HepG2 (cell line): ENCODE results near the gene TXNRD2. TPM values are rescaled to one million over a fixed set of nuclear protein-coding genes. Genes with fewer than 3 reads are reported as not detected.

Experiments used
- ATF6 ChIP-seq: sonication (generic); formaldehyde crosslinking; conservative IDR thresholded peaks from 2 replicates; pipeline ENCODE4 v1.4.0; 2020; ENCODE audit warnings: missing genetic modification reagents
- CBX5 ChIP-seq: sonication (generic); formaldehyde crosslinking; IDR thresholded peaks from 2 replicates; pipeline ENCODE4 v1.4.0; 2020; ENCODE audit warnings: missing genetic modification reagents, borderline replicate concordance
- EHMT2 ChIP-seq: fragments of 200-600 bp; sonication (generic); IDR thresholded peaks from 2 replicates; pipeline ENCODE4 v1.7.0; 2017; ENCODE audit warnings: antibody characterized with exemption, low read depth, low read length, borderline replicate concordance
- FOXJ3 ChIP-seq: sonication (generic); formaldehyde crosslinking; IDR thresholded peaks from 2 replicates; pipeline ENCODE4 v1.4.0; 2020; ENCODE audit warnings: missing genetic modification reagents, mild to moderate bottlenecking, borderline replicate concordance
- GATA4 ChIP-seq: sonication (generic); IDR thresholded peaks from 2 replicates; pipeline ENCODE4 v1.6.1; 2016; ENCODE audit warnings: antibody characterized with exemption, low read depth, borderline replicate concordance
- REL ChIP-seq: sonication (generic); formaldehyde crosslinking; conservative IDR thresholded peaks from 2 replicates; pipeline ENCODE4 v1.8.0; 2022; ENCODE audit warnings: mild to moderate bottlenecking, missing genetic modification reagents, moderate library complexity
- SALL1 ChIP-seq: sonication (generic); formaldehyde crosslinking; IDR thresholded peaks from 2 replicates; pipeline ENCODE4 v1.8.0; 2022; ENCODE audit warnings: mild to moderate bottlenecking, missing genetic modification reagents
- SMARCC2 ChIP-seq: fragments of 450-650 bp; IDR thresholded peaks from 2 replicates; pipeline ENCODE4 v1.6.1; 2017; ENCODE audit warnings: antibody characterized with exemption, mild to moderate bottlenecking
- SMARCE1 ChIP-seq: fragments of 450-650 bp; IDR thresholded peaks from 2 replicates; pipeline ENCODE4 v1.6.1; 2017; ENCODE audit warnings: borderline replicate concordance
- SP2 ChIP-seq: sonication (generic); formaldehyde crosslinking; IDR thresholded peaks from 2 replicates; pipeline ENCODE4 v1.5.1; 2020; ENCODE audit warnings: mild to moderate bottlenecking, missing genetic modification reagents
- SRSF4 ChIP-seq: fragments of 200-400 bp; formaldehyde crosslinking; IDR thresholded peaks from one replicate; pipeline ENCODE4 v1.6.1; 2018; ENCODE audit warnings: mild to moderate bottlenecking, low read depth, low read length, moderate library complexity; ENCODE audit not compliant: poor library complexity, severe bottlenecking
- TAF15 ChIP-seq: fragments of 200-400 bp; formaldehyde crosslinking; IDR thresholded peaks from one replicate; pipeline ENCODE4 v1.6.1; 2018; ENCODE audit warnings: mild to moderate bottlenecking, low read depth, low read length; ENCODE audit not compliant: poor library complexity, severe bottlenecking
- TARDBP ChIP-seq: sonication (generic); formaldehyde crosslinking; IDR thresholded peaks from 2 replicates; pipeline ENCODE4 v1.8.0; 2022; ENCODE audit warnings: mild to moderate bottlenecking, missing genetic modification reagents
- TFAP4 ChIP-seq: sonication (generic); IDR thresholded peaks from 2 replicates; pipeline ENCODE4 v1.6.1; 2016; ENCODE audit warnings: low read depth, borderline replicate concordance
- TOPORS ChIP-seq: sonication (generic); formaldehyde crosslinking; IDR thresholded peaks from 2 replicates; pipeline ENCODE4 v1.8.0; 2023; ENCODE audit warnings: mild to moderate bottlenecking, missing genetic modification reagents
- YEATS2 ChIP-seq: sonication (generic); formaldehyde crosslinking; IDR thresholded peaks from 2 replicates; pipeline ENCODE4 v1.4.0; 2020; ENCODE audit warnings: missing genetic modification reagents, borderline replicate concordance
- ZC3H4 ChIP-seq: sonication (generic); formaldehyde crosslinking; IDR thresholded peaks from 2 replicates; pipeline ENCODE4 v1.4.0; 2020; ENCODE audit warnings: missing genetic modification reagents, borderline replicate concordance
- ZNF121 ChIP-seq: sonication (generic); formaldehyde crosslinking; IDR thresholded peaks from 2 replicates; pipeline ENCODE4 v1.5.0; 2020; ENCODE audit warnings: mild to moderate bottlenecking, missing genetic modification reagents
- ZNF136 ChIP-seq: sonication (generic); formaldehyde crosslinking; IDR thresholded peaks from 2 replicates; pipeline ENCODE4 v1.8.1; 2022; ENCODE audit warnings: low read depth, mild to moderate bottlenecking, moderate library complexity, missing genetic modification reagents
- ZNF350 ChIP-seq: sonication (generic); formaldehyde crosslinking; IDR thresholded peaks from 2 replicates; pipeline ENCODE4 v1.4.0; 2020; ENCODE audit warnings: mild to moderate bottlenecking, low read depth, missing genetic modification reagents, borderline replicate concordance
- ZNF432 ChIP-seq: sonication (generic); formaldehyde crosslinking; IDR thresholded peaks from 2 replicates; pipeline ENCODE4 v1.5.0; 2020; ENCODE audit warnings: missing genetic modification reagents, mild to moderate bottlenecking, borderline replicate concordance
- ZNF512B ChIP-seq: sonication (generic); formaldehyde crosslinking; IDR thresholded peaks from 2 replicates; pipeline ENCODE4 v1.5.1; 2020; ENCODE audit warnings: missing genetic modification reagents, mild to moderate bottlenecking, borderline replicate concordance
- ZNF784 ChIP-seq: sonication (generic); formaldehyde crosslinking; IDR thresholded peaks from 2 replicates; pipeline ENCODE4 v1.5.1; 2020; ENCODE audit warnings: missing genetic modification reagents, mild to moderate bottlenecking, borderline replicate concordance
- polyA plus RNA-seq, 8 experiments: library from polyadenylated mRNA; depleted of rRNA in 3 of 8; stranded (reverse) in 7 of 8; unstranded in 1 of 8; fragments of >200 nt; fragmentation: Illumina TruSeq in 4 of 8; extraction: Trizol in 4 of 8; gene quantifications; 2 replicates each; pipeline versions ENCODE4 v1.2.1 to v1.2.3, GENCODE V29; 2011 to 2016; ENCODE audit warnings: low read depth in 4 of 8, missing spikeins in 1 of 8, mixed read lengths in 1 of 8; ENCODE audit not compliant: insufficient read depth in 1 of 8
- total RNA-seq, 5 experiments: library from RNA; depleted of rRNA; stranded (reverse); fragments of >200 nt; fragmentation: Illumina TruSeq; extraction: Trizol; gene quantifications; 2 replicates each; pipeline ENCODE4 v1.2.3, GENCODE V29; 2016; ENCODE audit warnings: low read depth in 1 of 5

TXNRD2 gene
- total and polyA plus RNA-seq, 2 of the 13 experiments (the other 11 are each of a cell fraction or from before 2014, with no cell fraction given), result 17.5 to 18.6 TPM

- TF ChIP-seq ZNF512B, result no peak
- no peak for TF ChIP-seq ATF6 (CRISPR knock-in tag)
- peak; percentile 73; the same call in 1 of the 2 replicates for TF ChIP-seq ZNF350 (CRISPR knock-in tag)
- no peak for TF ChIP-seq ZNF121 (CRISPR knock-in tag)
- no peak for TF ChIP-seq SRSF4
- TF ChIP-seq SALL1 (CRISPR knock-in tag), result peak; percentile 78; the same call in 1 of the 2 replicates
- no peak; the same call in 1 of the 2 replicates for TF ChIP-seq CBX5 (CRISPR knock-in tag)
- TF ChIP-seq SP2, result no peak
- peak; percentile 55; the same call in 1 of the 2 replicates for TF ChIP-seq GATA4
- no peak for TF ChIP-seq ZNF136
- TF ChIP-seq ZNF432 (CRISPR knock-in tag), result no peak
- TF ChIP-seq SMARCE1, result no peak
- TF ChIP-seq YEATS2 (CRISPR knock-in tag), result no peak
- TF ChIP-seq ZNF784 (CRISPR knock-in tag), result no peak
- TF ChIP-seq TARDBP (CRISPR knock-in tag), result peak; percentile 77; the same call in 1 of the 2 replicates
- TF ChIP-seq FOXJ3, result peak; percentile 75
- no peak for TF ChIP-seq ZC3H4 (CRISPR knock-in tag)
- TF ChIP-seq EHMT2, result no peak
- TF ChIP-seq SMARCC2, result no peak
- no peak for TF ChIP-seq TAF15
- no peak for TF ChIP-seq TOPORS (CRISPR knock-in tag)
- no peak for TF ChIP-seq REL
- peak; percentile 69; the same call in 1 of the 2 replicates for TF ChIP-seq TFAP4
Observed at GRCh38 chr22:19880786-19881569, 60.6 kb downstream of the TXNRD2 start (continued).
